GM12874 (cell line): Measurements from ENCODE around the gene CHN2.

Experiments
- TF ChIP-seq, protein P1 (sequence below): IDR thresholded peaks from 2 replicates; pipeline ENCODE4 v1.5.1; 2011; ENCODE audit warnings: low read depth, mild to moderate bottlenecking, control low read depth, low read length, moderate library complexity; ENCODE audit not compliant: insufficient read depth

Gene CHN2

DNA sequence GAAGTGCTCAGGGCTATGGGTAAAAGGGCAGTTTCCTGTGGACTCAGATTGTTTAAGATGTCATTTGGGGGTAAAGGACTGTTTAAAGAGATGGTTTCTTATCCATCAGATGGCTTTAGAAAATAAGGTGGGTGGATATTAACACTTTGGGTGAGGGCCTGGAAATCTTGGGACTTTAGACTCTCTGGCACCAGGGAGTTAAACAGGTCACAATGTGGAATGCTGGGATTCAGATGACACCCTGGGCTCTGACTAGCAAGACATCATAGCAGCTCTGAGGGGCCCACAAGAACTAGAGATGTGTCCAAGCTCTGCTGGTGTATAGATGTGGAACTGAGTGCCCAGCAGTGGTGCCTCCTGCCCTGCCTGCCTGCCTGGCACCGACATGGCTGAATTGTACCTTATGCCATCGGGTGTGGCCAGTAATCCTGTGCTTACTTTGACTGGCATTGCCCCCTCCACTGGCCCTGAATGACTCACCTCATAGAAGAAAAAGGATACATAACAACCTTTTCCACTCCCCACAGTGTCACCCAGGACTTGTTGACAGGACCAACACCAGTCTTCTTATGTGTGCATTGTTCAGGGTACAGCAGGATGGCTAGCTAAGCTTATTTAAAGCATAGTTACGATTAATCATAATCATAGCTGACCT lies 269.1 kb downstream of the CHN2 start:
- TF ChIP-seq, protein P1, sequence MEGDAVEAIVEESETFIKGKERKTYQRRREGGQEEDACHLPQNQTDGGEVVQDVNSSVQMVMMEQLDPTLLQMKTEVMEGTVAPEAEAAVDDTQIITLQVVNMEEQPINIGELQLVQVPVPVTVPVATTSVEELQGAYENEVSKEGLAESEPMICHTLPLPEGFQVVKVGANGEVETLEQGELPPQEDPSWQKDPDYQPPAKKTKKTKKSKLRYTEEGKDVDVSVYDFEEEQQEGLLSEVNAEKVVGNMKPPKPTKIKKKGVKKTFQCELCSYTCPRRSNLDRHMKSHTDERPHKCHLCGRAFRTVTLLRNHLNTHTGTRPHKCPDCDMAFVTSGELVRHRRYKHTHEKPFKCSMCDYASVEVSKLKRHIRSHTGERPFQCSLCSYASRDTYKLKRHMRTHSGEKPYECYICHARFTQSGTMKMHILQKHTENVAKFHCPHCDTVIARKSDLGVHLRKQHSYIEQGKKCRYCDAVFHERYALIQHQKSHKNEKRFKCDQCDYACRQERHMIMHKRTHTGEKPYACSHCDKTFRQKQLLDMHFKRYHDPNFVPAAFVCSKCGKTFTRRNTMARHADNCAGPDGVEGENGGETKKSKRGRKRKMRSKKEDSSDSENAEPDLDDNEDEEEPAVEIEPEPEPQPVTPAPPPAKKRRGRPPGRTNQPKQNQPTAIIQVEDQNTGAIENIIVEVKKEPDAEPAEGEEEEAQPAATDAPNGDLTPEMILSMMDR = no peak

DNA sequence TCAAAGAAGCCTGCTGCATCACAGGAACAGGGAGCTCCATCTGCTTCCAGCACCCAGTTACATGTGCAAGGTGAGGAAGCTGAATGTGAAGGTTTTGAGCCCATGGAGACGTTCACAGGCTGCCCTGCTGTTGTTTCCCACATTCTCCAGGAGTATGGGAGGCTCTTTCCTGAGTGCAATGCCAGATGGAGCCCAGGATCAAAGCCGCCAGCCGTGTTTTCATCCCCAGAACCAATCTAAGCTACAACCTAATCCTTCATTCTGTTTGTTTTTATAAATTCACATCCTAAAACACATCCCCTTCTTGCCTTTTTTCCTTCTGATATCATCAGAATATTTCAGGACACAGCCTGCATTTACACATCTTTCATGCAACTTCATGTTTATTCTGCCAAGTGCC lies 270.2 kb downstream of the CHN2 start:
- TF ChIP-seq, protein P1 = no peak

DNA sequence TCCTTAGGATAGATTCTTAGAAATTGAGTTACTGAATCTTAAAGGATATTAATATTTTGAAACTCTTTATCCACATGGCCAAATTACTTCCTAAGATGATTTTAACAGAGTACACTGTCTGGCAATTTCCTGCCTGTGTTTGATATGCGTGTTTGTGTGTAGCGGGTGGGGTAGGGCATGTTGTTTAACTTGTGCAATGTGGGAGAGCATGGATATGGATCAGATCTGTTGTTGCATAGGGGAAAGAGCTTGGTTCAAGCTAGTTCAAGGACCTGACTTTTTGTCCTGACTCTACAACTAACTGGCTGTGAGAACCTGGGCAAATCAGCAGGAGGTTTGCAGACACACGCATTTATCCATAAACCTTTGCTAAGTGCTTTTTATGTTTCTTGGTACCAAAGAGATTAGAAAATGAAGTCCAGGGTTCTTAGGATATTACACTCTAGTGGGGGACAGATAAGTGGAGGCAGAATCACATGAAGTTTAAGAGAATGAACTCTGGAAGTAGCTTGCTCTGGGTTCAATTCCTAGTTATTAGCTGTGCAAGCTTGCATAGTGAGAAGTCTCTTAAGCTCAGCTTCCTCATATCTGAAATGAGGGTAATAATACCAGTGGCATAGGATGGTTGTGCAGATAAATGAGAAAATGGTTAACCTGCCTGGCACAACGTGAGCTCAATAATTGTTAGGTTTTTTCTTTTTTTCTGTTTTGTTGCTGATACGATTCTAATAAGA lies 272.8 kb downstream of the CHN2 start:
- TF ChIP-seq, protein P1 = no peak

DNA sequence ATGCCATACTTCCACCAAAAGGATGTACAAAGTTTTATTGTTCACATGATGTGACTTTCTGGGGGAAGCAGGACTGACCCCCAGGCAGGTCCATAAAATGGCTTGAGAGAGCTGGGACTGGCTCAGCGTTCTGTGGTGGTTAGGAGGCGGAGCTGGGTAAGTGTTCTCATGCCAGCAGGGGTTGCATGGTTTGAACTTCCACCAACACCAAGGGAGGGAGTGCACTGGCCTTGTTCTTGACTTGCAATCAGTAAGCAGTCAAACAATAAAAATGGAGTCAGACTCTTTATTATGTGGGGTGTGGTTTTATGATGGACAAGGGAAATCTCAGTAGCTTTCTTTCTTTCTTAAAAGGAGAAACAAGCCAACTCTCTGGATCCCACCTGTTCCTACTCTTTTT lies 273.6 kb downstream of the CHN2 start:
- TF ChIP-seq, protein P1 = no peak

DNA sequence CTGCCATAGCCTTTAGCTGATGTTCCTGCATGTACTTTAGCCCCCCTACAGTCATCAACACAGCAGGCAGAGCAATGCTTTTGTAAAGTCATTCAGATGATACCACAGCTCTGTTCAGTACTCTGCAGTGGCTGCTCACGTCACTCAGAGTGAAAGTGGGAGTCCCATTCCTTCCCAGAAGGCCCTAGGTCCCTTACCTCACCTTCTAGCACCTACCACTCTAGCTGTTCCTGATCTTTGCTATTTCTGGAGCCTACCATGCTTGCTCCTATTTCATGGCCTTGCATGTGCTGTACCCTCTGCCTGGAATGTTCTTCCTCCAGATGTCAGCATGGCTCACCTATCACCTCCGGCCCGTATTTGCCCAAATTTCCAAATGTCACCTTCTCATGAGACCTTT lies 274.7 kb downstream of the CHN2 start:
- TF ChIP-seq, protein P1 = no peak

DNA sequence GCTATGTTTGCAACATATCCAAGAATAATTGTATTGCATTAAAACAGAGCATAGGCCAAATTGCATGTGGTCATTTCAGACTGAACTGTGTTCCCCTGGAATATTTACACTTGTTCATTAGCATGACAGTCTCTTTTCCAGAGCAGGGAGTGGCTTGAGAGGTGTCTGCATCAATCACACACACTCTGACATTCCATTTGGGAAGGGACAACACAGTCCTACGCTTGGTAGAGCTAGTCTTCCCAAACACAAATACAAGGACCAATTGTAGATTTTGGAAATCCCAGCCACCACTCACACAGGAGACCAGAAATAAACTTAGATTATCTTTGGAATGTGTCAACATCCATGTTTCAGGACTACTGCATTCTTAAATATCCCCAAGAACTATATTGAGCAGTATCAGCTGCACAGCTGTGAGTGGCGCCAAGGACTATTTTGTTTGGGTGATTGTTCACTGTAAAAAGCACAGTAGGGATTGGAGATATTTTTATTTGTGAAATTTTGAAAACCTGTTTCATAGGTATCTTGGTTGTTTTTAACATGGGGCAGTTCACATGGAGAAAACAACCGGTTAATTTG lies 275.5 kb downstream of the CHN2 start:
- TF ChIP-seq, protein P1 = no peak

DNA sequence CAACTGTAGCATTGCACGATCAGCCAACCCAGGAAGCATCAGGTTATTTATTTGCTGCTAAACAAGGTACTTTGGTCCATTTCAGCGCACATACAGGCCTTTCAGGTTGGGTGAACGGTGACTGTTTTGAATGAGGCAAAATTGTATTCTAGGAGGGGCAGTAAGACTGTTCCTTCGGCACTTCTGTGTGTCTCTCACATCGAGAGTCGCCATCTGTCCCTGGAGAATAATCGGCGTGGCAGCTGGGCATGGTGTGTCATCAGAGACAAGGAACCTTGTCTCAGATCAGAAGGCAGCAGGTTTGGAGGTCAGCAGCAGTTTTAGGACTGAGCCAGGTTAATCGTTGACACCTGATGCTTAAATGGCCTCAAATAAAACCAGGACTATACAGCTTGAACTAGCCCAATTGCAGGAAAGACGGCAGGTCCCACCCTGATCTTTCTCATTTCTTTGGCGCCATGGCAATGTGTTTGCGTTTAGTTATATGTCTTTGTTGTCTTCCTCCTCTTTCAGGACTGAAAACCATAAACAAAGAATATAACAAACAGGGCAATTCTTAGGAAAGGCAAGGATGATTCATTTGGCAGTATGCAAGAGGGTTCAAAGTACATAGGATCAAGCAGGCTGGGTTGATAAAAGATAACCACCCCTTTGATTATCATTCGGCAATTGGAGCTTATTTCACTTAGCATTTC lies 277.0 kb downstream of the CHN2 start:
- TF ChIP-seq, protein P1 = no peak
